ENCODE measurements around the gene ZNF680.
"Not testable (repeated sequence)": the region's sequence is repeated elsewhere in the genome, so short reads cannot be mapped to it uniquely, and the experiment has no call there.

The ZNF680 gene

GRCh38 chr7:64557601-64558322, 5.1 kb downstream of the ZNF680 start:
- DNase-seq (ENCODE audit: low read depth, low spot score): no peak

DNA sequence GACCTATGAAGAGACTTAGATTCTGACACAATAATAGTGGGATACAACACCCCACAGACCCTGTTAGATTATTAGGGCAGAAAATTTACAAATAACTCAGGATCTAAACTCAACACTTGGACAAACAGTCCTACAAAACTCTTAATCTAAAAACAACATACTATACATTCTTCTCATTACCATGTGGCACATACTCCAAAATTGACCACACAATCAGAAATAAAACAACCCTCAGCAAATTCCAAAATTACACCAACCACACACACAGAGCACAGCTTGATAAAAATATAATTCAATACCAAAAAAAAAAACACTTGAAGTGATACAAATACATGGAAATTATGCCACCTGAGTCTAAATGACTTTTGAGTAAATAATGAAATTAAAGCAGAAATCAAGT, 7.8 kb downstream of the ZNF680 start:
- DNase-seq (ENCODE audit: low read depth, low spot score): no peak

DNA sequence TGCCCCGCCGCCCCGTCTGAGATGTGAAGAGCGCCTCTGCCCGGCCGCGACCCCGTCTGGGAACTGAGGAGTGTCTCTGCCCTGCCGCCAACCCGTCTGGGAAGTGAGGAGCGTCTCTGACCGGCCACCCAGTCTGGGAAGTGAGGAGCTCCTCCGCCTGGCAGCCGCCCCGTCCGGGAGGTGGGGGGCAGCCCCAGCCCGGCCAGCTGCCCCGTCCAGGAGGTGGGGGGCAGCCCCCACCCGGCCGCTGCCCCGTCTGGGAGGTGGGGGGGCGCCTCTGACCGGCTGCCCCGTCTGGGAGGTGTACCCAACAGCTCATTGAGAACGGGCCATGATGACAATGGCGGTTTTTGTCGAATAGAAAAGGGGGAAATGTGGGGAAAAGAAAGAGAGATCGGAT, 8.7 kb downstream of the ZNF680 start:
- not testable (repeated sequence) for DNase-seq (ENCODE audit: low read depth, low spot score)

GRCh38 chr7:64551375-64552142, 11.3 kb downstream of the ZNF680 start:
- DNase-seq (ENCODE audit: low read depth, low spot score): no peak

DNA sequence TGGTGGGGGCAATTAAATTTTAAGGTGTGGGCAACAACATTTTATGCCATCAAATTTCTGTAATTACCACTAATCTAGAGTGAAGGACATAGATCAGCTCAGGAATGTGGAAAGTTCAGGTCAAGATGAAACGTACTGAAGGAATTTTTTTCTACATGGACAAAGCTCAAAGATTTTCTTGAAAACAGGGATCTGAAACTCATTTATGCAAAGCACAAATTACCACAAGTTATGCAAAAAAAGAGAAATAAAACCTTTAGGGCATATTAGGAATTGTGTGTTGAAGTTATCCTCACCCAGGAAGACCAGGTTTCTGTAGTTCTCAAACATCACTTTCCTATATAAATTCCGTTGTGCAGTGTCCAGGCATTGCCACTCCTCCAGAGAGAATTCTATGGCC, 18.9 kb downstream of the ZNF680 start:
- DNase-seq (ENCODE audit: low read depth, low spot score): no peak

DNA sequence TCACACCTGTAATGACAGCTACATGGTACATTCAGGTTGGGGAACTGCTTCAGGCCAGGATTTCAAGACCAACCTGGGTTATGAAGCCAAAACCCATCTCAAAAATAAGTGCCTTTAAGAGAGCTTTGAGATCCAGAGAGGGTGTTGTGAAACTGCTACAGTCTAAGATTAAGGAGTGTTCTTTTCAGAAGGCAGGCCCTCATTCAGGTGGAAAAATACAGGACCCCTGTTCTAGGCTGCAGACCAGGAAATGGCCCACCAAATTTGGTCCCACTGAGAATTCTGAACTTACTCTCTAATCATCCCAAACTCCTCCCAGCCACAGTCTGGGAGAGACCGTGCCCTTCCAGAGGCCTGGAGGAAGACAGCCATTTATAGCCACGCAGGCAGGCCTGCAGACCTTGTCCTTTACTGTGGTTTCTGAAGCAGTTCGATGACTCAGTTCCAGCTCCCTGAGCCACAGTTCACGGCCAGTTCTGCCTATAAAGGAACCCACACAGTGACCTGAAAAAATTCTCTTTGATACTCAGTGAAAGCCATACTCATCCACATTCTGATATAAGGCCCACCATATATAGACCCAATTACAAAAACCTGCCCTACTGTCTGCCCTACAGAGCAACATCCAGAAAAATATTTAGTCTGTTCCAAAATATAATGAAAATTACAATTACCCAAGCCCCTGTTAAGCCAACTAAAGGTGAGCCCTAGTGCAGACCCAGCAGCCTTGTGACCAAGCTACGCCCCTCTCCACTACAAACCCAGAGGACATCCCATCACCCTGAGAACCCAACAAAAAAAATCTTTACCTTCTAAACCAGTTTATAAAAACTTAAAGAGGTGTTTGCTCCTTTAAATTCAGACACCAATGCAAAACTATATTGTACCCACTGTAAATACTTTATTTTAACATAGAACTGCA, 21.2 kb downstream of the ZNF680 start:
- DNase-seq (ENCODE audit: low read depth, low spot score): no peak

GRCh38 chr7:64533756-64534155, 29.1 kb downstream of the ZNF680 start:
- DNase-seq (ENCODE audit: low read depth, low spot score): no peak

DNA sequence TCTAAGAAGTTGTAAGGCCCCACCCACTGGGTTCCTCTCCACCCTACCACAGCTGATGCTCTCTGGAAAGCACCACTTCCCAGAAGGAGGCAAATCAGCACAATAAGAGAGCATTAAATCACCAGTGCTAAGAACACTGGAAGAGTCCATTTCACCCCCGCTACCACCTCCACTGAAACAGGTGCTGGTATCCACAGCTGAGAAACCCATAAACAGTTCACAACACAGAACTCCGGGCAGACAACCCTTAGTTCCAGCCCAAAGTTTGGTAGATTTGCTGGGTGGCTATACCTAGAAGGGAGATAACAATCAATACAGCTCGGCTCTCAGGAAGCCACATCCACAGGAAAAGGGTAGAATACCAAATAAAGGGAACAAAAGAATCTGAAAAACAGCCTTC, 34.1 kb downstream of the ZNF680 start:
- DNase-seq (ENCODE audit: low read depth, low spot score): no peak

DNA sequence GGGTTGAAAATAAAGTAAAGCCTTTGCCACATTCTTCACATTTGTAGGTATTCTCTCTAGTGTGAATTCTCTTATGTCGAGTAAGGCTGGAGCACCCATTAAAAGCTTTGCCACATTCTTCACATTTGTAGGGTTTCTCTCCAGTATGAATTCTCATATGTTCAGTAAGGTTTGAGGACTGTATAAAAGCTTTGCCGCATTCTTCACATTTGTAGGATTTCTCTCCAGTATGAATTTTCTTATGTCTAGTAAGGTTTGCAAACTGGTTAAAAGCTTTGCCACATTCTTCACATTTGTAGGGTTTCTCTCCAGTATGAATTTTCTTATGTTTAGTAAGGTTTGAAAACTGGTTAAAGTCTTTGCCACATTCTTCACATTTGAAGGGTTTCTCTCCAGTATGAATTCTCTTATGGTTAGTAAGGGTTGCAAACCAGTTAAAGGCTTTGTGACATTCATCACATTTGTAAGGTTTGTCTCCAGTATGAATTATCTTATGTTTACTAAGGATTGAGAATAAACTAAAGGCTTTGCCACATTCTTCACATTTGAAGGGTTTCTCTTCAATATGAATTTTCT, 41.4 kb downstream of the ZNF680 start:
- DNase-seq (ENCODE audit: low read depth, low spot score): no peak

DNA sequence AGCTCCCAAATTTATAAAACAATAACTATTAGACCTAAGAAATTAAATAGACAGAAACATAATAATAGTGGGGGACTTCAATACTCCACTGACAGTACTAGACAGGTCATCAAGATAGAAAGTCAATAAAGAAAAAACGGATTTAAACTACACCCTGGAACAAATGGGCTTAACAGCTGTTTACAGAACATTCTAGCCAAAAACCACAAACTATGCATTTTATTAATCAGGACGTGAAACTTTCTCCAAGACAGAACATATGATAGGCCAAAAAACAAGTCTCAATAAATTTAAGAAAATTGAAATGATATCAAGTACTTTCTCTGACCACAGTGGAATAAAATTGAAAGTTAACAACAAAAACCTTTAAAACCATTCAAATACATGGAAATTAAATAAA, 46.4 kb downstream of the ZNF680 start:
- DNase-seq (ENCODE audit: low read depth, low spot score): no peak

GRCh38 chr7:64515781-64516180, 47.1 kb downstream of the ZNF680 start:
- DNase-seq (ENCODE audit: low read depth, low spot score): no peak

DNA sequence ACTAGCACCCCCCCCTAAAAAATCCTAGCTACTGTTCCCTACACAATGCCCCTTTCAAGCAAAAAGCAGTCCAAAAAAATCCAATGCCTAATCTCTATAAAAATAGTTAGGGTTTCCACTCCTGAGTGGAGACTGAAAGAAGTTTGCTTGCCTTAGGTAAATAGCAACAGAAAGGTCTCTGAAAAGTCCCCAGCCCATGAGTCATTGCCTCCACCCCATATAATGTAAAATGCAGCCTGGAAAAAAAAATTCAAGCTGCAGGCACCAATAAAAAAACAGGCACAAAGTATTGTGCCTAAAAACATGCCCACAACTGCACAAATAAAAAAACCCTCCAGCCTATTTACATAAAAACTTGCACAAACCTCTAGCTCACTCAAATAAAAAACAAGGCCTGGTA, 47.5 kb downstream of the ZNF680 start:
- DNase-seq (ENCODE audit: low read depth, low spot score): no peak

GRCh38 chr7:64509583-64509982, 53.3 kb downstream of the ZNF680 start:
- no peak for DNase-seq (ENCODE audit: low read depth, low spot score)

DNA sequence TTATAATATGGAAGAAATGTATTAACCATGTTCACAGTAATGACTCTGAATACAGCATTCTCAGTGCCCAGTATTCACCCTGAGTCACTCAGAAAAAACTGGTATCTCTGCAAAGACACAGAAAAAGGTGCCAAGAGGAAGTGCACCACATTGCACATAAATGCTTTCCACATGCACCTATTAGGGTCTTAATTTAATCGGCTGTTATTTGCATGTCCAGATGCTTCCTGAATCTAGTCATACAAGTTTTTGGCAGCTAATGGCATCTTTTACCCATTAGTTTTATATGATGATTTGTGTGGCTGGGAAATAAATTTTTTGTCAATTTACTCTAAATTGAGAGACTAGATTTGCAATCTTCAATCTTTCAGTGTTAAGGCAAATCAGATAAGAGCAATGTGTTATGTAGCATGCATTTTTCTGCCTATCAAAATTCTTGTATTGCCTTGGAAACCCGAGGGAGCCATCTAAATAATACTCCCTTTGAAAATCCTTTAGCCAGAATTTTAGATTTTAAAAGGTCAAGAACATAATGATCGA, 58.2 kb downstream of the ZNF680 start:
- no peak for DNase-seq (ENCODE audit: low read depth, low spot score)

DNA sequence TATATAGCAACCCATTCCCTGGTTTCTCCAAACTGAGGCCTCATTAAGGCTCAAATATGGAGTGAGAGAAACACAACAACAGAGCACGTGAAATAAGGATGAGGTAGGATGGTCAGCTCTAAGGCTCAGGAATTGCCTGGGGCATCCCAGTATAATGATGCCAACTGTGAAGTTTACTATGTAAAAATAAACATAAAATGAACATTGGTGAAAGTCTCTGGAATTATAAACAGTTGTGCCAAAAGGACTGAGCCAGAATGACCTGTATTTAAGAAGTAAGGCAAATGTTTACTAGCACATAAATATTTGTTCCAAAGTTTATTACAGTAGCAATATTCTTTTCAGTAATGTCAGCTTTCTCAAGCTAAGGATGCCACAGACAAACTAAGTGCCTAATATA, 64.6 kb downstream of the ZNF680 start:
- no peak for DNase-seq (ENCODE audit: low read depth, low spot score)

- DNase-seq (ENCODE audit: low read depth, low spot score): no peak
These were observed 67.9 kb downstream of the ZNF680 start for GRCh38 chr7:64494912-64495461.

GRCh38 chr7:64485623-64486022, 77.2 kb downstream of the ZNF680 start:
- DNase-seq (ENCODE audit: low read depth, low spot score): no peak

Measured in iPS DF 19.7 (cell line).